Measurements from ENCODE around the gene PHLDA2. TPM values are rescaled to one million over a fixed set of nuclear protein-coding genes. Genes with fewer than 3 reads are reported as not detected.
"Not testable (repeated sequence)": the region's sequence is repeated elsewhere in the genome, so short reads cannot be mapped to it uniquely, and the experiment has no call there.

The PHLDA2 gene
- total RNA-seq, 1 donor from 2014 or later = 7.2 TPM

- ATAC-seq = no peak
- Histone ChIP-seq H3K4me3 (no peak overlapping the region), H3K36me3 (no peaks in the 10 kb centered on the region), H3K4me1 (peaks cover 21% of the 10 kb centered on the region), H3K27ac (no peak overlapping the region), H3K9me3 (no peaks in the 10 kb centered on the region), H3K27me3 (ENCODE audit: low read depth) (peaks cover 4% of the 10 kb centered on the region)
- intact Hi-C loops (cut with DNase I) = no loop called here
- TF ChIP-seq CTCF (IDR thresholded peaks at IDR 0.05) = no peak
- no peak for DNase-seq
These were observed 18.0 kb downstream of the PHLDA2 start for GRCh38 chr11:2911088-2911784.

GRCh38 chr11:2910401-2910955, 18.7 kb downstream of the PHLDA2 start:
- intact Hi-C loops (cut with DNase I) = no loop called here
- Histone ChIP-seq H3K27me3 (ENCODE audit: low read depth) (peaks cover 4% of the 10 kb centered on the region), H3K27ac (no peak overlapping the region), H3K4me3 (no peak overlapping the region), H3K36me3 (no peaks in the 10 kb centered on the region), H3K9me3 (no peaks in the 10 kb centered on the region), H3K4me1 (peaks cover 21% of the 10 kb centered on the region)
- no peak for TF ChIP-seq CTCF (IDR thresholded peaks at IDR 0.05)
- DNase-seq (no peak), ATAC-seq (no peak)

- Histone ChIP-seq H3K9me3 (no peaks in the 10 kb centered on the region), H3K4me3 (no peak overlapping the region), H3K4me1 (peaks cover 17% of the 10 kb centered on the region), H3K27me3 (ENCODE audit: low read depth) (peaks cover 4% of the 10 kb centered on the region), H3K27ac (no peak overlapping the region), H3K36me3 (no peaks in the 10 kb centered on the region)
- intact Hi-C loops (cut with DNase I) = no loop called here
- DNase-seq (no peak), ATAC-seq (no peak)
- no peak for TF ChIP-seq CTCF (IDR thresholded peaks at IDR 0.05)
These were observed 19.9 kb downstream of the PHLDA2 start for GRCh38 chr11:2909133-2909902.

GRCh38 chr11:2908130-2908529, 21.1 kb downstream of the PHLDA2 start:
- no peaks in the 10 kb centered on the region for H3K9me3 ChIP-seq
- intact Hi-C loops (cut with DNase I) = no loop called here
- no peaks in the 10 kb centered on the region for H3K36me3 ChIP-seq
- no peak for ATAC-seq
- H3K4me1 ChIP-seq = peaks cover 24% of the 10 kb centered on the region
- no peak for DNase-seq
- peaks cover 4% of the 10 kb centered on the region for H3K27me3 ChIP-seq (ENCODE audit: low read depth)
- TF ChIP-seq CTCF (IDR thresholded peaks at IDR 0.05) = no peak
- no peak overlapping the region for H3K27ac ChIP-seq
- H3K4me3 ChIP-seq = no peak overlapping the region

GRCh38 chr11:2905299-2905698, 23.9 kb downstream of the PHLDA2 start:
- DNase-seq; H3K4me3 ChIP-seq; intact Hi-C loops (cut with DNase I); H3K9me3 ChIP-seq; H3K27me3 ChIP-seq (ENCODE audit: low read depth); H3K27ac ChIP-seq; ATAC-seq; H3K36me3 ChIP-seq: not testable (repeated sequence)
- H3K4me1 ChIP-seq = peaks cover 36% of the 10 kb centered on the region

Data from lower lobe of right lung (tissue), 2 donors.